ENCODE data around the gene NTM.

DNA sequence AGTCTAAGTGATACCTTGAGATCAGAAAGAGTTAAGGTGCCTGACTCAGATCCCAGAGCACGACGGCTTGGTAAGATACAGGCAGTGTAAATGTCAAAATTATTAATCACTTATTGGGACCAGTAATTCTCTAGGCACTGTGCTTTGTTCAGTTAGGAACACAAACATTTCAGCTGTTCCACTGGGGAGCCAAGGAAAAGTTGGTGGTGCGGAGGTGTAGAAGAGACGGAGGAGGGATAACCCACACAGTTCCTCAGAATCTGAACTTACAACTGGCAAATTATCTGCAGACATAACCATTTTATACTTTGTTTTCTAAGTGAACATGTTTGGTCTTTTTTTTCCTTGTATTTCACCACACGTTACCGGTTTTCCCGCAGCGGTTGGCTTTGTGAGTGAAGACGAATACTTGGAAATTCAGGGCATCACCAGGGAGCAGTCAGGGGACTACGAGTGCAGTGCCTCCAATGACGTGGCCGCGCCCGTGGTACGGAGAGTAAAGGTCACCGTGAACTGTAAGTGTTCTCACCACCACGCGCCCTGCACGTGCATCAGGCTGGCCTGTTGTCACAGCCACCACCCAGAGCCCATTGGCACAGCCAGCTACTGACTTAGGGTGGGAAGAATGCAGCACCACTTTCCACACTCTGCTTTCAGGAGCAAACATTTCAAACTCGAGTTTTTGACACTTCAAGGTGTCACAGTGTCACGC, 937.0 kb downstream of the NTM start:
- TF ChIP-seq POLR2A (IDR thresholded peaks at IDR 0.05): no peak
- TF ChIP-seq, protein P1, sequence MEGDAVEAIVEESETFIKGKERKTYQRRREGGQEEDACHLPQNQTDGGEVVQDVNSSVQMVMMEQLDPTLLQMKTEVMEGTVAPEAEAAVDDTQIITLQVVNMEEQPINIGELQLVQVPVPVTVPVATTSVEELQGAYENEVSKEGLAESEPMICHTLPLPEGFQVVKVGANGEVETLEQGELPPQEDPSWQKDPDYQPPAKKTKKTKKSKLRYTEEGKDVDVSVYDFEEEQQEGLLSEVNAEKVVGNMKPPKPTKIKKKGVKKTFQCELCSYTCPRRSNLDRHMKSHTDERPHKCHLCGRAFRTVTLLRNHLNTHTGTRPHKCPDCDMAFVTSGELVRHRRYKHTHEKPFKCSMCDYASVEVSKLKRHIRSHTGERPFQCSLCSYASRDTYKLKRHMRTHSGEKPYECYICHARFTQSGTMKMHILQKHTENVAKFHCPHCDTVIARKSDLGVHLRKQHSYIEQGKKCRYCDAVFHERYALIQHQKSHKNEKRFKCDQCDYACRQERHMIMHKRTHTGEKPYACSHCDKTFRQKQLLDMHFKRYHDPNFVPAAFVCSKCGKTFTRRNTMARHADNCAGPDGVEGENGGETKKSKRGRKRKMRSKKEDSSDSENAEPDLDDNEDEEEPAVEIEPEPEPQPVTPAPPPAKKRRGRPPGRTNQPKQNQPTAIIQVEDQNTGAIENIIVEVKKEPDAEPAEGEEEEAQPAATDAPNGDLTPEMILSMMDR (IDR thresholded peaks at IDR 0.05): no peak

Data from Peyer's patch (tissue), 4 donors.